Calu3 (cell line): ENCODE results near the gene SMS. TPM values are rescaled to one million over a fixed set of nuclear protein-coding genes. Genes with fewer than 3 reads are reported as not detected.
"Not testable (repeated sequence)": the region's sequence is repeated elsewhere in the genome, so short reads cannot be mapped to it uniquely, and the experiment has no call there.

Experiments
- BruUV-seq: library from RNA; stranded (reverse); fragments of 400-500 nt; replicated peaks from 2 replicates; lab custom pipeline; 2021; lab: Mats Ljungman, UMichigan
- CTCF ChIA-PET: fragments of 300-600 bp; sonication (Branson Sonifier 250); formaldehyde crosslinking; loops from one replicate; lab custom pipeline; 2022; ENCODE audit warnings: antibody characterized with exemption; lab: Charles Lee
- DNase-seq: peaks from one replicate; pipeline ENCODE4 v3.0.0; 2022
- H3K27ac Mint-ChIP-seq: one replicate; pipeline ENCODE4 v1.8.0; 2022; ENCODE audit warnings: mixed read lengths; ENCODE audit not compliant: unreplicated experiment
- H3K27me3 Mint-ChIP-seq: one replicate; pipeline ENCODE4 v1.8.0; 2022; ENCODE audit warnings: mixed read lengths; ENCODE audit not compliant: unreplicated experiment
- H3K36me3 Mint-ChIP-seq: one replicate; pipeline ENCODE4 v1.8.0; 2022; ENCODE audit warnings: mild to moderate bottlenecking, moderate library complexity, mixed read lengths; ENCODE audit not compliant: insufficient read depth, unreplicated experiment
- H3K4me1 Mint-ChIP-seq: one replicate; pipeline ENCODE4 v1.8.0; 2022; ENCODE audit warnings: mild to moderate bottlenecking, low read depth, mixed read lengths; ENCODE audit not compliant: unreplicated experiment
- H3K4me3 Mint-ChIP-seq: one replicate; pipeline ENCODE4 v1.8.0; 2022; ENCODE audit warnings: mild to moderate bottlenecking, low read depth, moderate library complexity, mixed read lengths; ENCODE audit not compliant: unreplicated experiment
- H3K9me3 Mint-ChIP-seq: one replicate; pipeline ENCODE4 v1.8.0; 2022; ENCODE audit warnings: low read depth, mixed read lengths; ENCODE audit not compliant: unreplicated experiment
- intact Hi-C: fragments of 100-400 bp; cut with micrococcal nuclease; formaldehyde crosslinking; loops from one replicate; pipeline ENCODE4 v1.10.0; 2022; ENCODE audit not compliant: unreplicated experiment
- total RNA-seq: library from RNA; stranded (reverse); gene quantifications from 2 replicates; pipeline ENCODE4 v1.2.3, GENCODE V29; 2022
- TF ChIP-seq, protein P1 (sequence below): fragments of 200-600 bp; IDR thresholded peaks from one replicate; pipeline ENCODE4 v1.8.0; 2022; ENCODE audit warnings: antibody characterized with exemption; ENCODE audit not compliant: unreplicated experiment

Gene SMS
- total RNA-seq, 1 experiment from 2014 or later = 225 TPM

DNA sequence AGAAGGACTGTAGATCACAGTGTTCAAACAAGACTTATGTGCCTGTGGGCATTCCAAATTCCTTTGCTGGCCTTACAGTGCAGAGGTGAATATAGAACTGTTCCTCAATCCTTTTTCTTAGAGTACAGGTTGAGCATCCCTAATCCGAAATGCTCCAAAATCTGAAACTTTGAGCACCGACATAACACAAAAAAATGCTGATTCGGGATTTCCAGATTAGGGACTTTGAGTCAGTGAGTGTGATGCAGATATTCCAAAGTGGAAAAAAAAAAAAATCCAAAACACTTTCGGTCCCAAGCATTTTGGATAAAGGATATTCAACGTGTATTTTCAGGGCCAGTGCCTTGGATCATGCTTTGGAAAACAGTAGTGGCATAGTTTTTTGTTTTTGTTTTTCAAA, 9.2 kb downstream of the SMS start:
- Mint-ChIP-seq H3K27ac (no peak overlapping the region), H3K36me3 (peaks cover 34% of the 10 kb centered on the region), H3K4me3 (no peak overlapping the region), H3K4me1 (peaks cover 41% of the 10 kb centered on the region), H3K9me3 (no peaks in the 10 kb centered on the region), H3K27me3 (no peaks in the 10 kb centered on the region)
- BruUV-seq = no TSS peak
- CTCF ChIA-PET = interaction anchor here (0.7 kb wide), 1 partner anchor 10 kb away, joined by 4 read pairs; no protein-coding TSS in a partner anchor
- TF ChIP-seq, protein P1, sequence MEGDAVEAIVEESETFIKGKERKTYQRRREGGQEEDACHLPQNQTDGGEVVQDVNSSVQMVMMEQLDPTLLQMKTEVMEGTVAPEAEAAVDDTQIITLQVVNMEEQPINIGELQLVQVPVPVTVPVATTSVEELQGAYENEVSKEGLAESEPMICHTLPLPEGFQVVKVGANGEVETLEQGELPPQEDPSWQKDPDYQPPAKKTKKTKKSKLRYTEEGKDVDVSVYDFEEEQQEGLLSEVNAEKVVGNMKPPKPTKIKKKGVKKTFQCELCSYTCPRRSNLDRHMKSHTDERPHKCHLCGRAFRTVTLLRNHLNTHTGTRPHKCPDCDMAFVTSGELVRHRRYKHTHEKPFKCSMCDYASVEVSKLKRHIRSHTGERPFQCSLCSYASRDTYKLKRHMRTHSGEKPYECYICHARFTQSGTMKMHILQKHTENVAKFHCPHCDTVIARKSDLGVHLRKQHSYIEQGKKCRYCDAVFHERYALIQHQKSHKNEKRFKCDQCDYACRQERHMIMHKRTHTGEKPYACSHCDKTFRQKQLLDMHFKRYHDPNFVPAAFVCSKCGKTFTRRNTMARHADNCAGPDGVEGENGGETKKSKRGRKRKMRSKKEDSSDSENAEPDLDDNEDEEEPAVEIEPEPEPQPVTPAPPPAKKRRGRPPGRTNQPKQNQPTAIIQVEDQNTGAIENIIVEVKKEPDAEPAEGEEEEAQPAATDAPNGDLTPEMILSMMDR = no peak
- intact Hi-C loops = no loop called here
- no peak for DNase-seq

DNA sequence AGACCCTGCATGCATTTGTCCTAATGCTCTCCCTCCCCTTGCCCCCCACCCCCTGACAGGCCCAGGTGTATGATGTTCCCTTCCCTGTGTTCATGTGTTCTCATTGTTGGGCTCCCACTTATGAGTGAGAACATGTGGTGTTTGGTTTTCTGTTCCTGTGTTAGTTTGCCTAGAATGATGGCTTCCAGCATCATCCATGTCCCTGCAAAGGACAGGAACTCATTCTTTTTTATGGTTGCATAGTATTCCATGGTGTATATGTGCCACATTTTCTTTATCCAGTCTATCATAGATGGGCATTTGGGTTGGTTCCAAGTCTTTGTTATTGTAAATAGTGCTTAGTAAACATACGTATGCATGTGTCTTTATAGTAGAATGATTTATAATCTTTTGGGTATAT, 10.0 kb downstream of the SMS start:
- H3K27me3 Mint-ChIP-seq, CTCF ChIA-PET, intact Hi-C loops, H3K4me3 Mint-ChIP-seq, DNase-seq, H3K27ac Mint-ChIP-seq, H3K9me3 Mint-ChIP-seq, BruUV-seq: not testable (repeated sequence)
- H3K4me1 Mint-ChIP-seq = peaks cover 47% of the 10 kb centered on the region
- peaks cover 37% of the 10 kb centered on the region for H3K36me3 Mint-ChIP-seq

DNA sequence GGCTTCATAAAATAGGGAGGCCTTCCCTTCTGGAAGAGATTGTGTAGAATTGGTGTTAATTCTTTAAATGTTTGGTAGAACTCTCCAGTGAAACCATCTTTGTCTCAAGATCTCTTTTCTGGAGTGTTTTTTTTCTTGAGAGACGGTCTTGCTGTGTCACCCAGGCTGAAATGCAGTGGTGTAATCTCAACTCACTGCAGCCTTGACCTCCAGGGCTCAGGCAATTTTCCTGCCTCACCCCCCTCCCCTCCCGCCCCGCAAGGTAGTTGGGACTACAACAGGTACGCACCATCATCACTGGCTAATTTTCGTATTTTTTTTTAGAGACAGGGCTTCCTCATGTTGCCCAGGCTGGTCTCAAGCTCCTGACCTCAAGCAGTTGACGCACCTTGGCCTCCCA, 12.1 kb downstream of the SMS start:
- Mint-ChIP-seq H3K4me3 (peak overlapping the region; percentile 44), H3K27ac (peak overlapping the region; percentile 54), H3K27me3 (no peaks in the 10 kb centered on the region), H3K4me1 (peaks cover 38% of the 10 kb centered on the region), H3K9me3 (no peaks in the 10 kb centered on the region), H3K36me3 (peaks cover 32% of the 10 kb centered on the region)
- intact Hi-C loops = no loop called here
- BruUV-seq = no TSS peak
- TF ChIP-seq, protein P1 = no peak
- CTCF ChIA-PET = interaction anchor here (0.7 kb wide), 2 partner anchors 11 to 19 kb away, joined by 3 to 4 read pairs; no protein-coding TSS in a partner anchor
- no peak for DNase-seq

DNA sequence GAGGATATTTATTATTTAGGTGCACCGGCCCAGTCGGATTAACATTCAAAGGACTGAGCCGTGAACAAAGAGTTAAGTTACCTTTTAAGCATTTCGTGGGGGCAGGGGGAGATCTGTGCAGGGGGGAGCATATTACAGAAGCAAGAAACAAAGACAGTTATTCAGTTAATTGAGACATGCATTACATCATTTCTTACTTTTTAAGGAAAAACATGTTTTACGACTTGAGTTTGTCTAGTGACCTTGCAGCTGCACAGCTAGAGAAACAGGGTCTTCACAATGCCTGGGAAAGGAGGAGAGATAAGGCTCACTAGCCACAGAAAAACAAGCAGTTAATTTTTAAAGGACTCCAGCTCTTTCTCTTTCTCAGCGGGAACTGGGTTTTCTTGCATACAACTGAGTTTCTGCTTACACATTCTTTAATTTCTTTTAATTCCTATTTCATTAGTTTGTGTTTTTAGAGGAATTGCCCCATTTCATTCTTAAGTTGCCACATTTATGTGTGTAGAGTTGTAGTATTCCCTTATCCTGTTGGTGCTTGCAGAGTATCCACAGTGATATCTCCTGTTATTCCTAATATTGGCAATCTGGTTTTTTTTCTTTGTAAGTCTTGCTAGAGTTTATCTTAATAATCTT, 12.8 kb downstream of the SMS start:
- Mint-ChIP-seq H3K27ac (peak overlapping the region; percentile 16), H3K4me3 (peak overlapping the region; percentile 44), H3K4me1 (peaks cover 32% of the 10 kb centered on the region), H3K36me3 (peaks cover 29% of the 10 kb centered on the region)
- H3K27me3 Mint-ChIP-seq, intact Hi-C loops, BruUV-seq, DNase-seq, H3K9me3 Mint-ChIP-seq: not testable (repeated sequence)
- CTCF ChIA-PET = interaction anchor here (0.7 kb wide), 2 partner anchors 10 to 19 kb away, joined by 3 to 4 read pairs; no protein-coding TSS in a partner anchor

DNA sequence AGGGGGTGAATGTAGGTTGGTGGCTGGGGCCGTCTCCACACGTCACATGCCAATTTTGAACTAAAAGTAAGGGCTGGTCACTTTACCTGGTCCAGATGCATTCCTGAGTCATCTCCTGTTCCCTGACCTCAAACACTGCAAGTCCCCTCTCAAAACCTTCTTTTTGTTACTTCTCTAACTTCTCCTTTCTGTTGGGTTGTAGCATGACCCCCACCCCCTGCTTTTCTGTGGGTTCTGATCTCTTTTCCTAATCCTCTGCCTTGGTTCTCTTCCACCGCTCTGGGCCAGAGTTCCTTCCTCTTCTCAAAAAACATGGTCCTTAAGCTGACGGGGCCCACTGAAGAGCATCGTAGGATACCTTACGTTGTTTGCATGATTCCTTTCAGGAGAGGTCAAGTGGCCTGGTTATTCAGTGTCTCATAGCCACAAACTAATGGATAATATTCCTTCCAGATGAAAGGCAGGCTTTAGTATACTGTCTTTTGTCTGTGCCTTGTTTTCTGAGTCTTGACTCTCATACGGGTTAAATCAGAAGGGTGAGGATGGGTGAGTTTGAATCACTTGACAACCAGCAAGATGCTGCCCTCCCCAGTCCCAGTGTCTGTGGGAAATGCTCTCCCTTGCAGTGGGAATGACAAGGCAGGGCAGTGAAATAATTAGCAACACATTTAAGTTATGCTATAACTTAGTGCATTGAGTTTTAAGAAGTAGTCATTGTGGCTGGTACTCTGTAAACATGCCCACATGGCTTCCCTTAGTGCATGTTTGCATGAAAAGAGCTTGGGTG, 15.1 kb downstream of the SMS start:
- CTCF ChIA-PET = no interaction called here
- DNase-seq = no peak
- Mint-ChIP-seq H3K27me3 (no peaks in the 10 kb centered on the region), H3K9me3 (no peaks in the 10 kb centered on the region), H3K36me3 (peaks cover 34% of the 10 kb centered on the region), H3K4me3 (peak overlapping the region; percentile 8), H3K27ac (peak overlapping the region; percentile 46), H3K4me1 (peaks cover 35% of the 10 kb centered on the region)
- TF ChIP-seq, protein P1 = no peak
- intact Hi-C loops = no loop called here
- no TSS peak for BruUV-seq
